ENCODE results near the gene ZNF385C. TPM values are rescaled to one million over a fixed set of nuclear protein-coding genes. Genes with fewer than 3 reads are reported as not detected.

Gene ZNF385C
- total and polyA plus RNA-seq, 2 donors (not counting 1 experiment from before 2014, with no cell fraction given), result 0.33 to 1.1 TPM

- Histone ChIP-seq H3K9me3 (ENCODE audit: control extremely low read depth in 1 of 3, control insufficient read depth in 2 of 3, insufficient read depth in 1 of 3, low read length in 2 of 3) (no peaks in the 10 kb centered on the region), H2AFZ (ENCODE audit: insufficient read depth, low read depth, low read length, poor library complexity, severe bottlenecking) (peak overlapping the region; percentile 38), H3K27me3 (replicated peaks in 1 of 4; ENCODE audit: control extremely low read depth in 1 of 4, control insufficient read depth in 3 of 4, insufficient read depth in 4 of 4, low read length in 3 of 4) (peaks cover 0 to 18% (median 7%) of the 10 kb centered on the region in 4 experiments), H3K4me1 (ENCODE audit: control insufficient read depth in 2 of 2, insufficient read depth in 2 of 2, low read length in 2 of 2) (peaks cover 29 to 30% of the 10 kb centered on the region in 2 donors), H3K36me3 (replicated peaks in 1 of 2; ENCODE audit: control extremely low read depth in 1 of 2, control insufficient read depth in 1 of 2, extremely low read depth in 1 of 2, insufficient read depth in 2 of 2, low read length in 1 of 2) (no peaks in the 10 kb centered on the region), H3K27ac (ENCODE audit: low read length in 2 of 2) (no peak overlapping the region), H4K20me1 (ENCODE audit: control insufficient read depth, insufficient read depth, low read length, poor library complexity, severe bottlenecking) (no peaks in the 10 kb centered on the region), H3K79me2 (ENCODE audit: control insufficient read depth, insufficient read depth, low read length) (no peaks in the 10 kb centered on the region), H3K4me2 (replicated peaks; ENCODE audit: low read depth, low read length, poor library complexity, severe bottlenecking) (no peak overlapping the region), H3K4me3 (ENCODE audit: control extremely low read depth in 1 of 5, extremely low read depth in 1 of 5, insufficient read depth in 1 of 5, low read depth in 2 of 5, low read length in 4 of 5) (no peak overlapping the region), H3K9ac (ENCODE audit: low read length) (no peak overlapping the region)
- CTCF ChIA-PET, result interaction anchor here (0.6 to 6.9 kb wide), 27 partner anchors 9 to 199 kb away, joined by 3 to 89 read pairs (median 4); partner anchors contain the start of genes CNP, DHX58, KAT2A and KCNH4
- Mint-ChIP-seq H3K4me1 (peaks cover 24% of the 10 kb centered on the region), H3K27me3 (peaks cover 3% of the 10 kb centered on the region), H3K9me3 (ENCODE audit: insufficient read depth) (no peaks in the 10 kb centered on the region), H3K27ac (no peak overlapping the region), H3K4me3 (no peak overlapping the region)
- DNase-seq (peak; percentile 79), ATAC-seq (ENCODE audit: low read depth) (peak; percentile 71)
- intact Hi-C loops (cut with micrococcal nuclease), result loop anchor here (1.0 kb wide), 2 partner anchors 49 to 104 kb away; no protein-coding TSS in a partner anchor
- 71% methylated on average over 8 of the region's 12 CpGs for WGBS (ENCODE audit: insufficient coverage)
- POLR2A ChIA-PET, result no interaction called here
- TF ChIP-seq EZH2 (IDR thresholded peaks at IDR 0.05; ENCODE audit: borderline replicate concordance, insufficient read depth, low read depth, low read length, poor library complexity, severe bottlenecking) (no peak), CTCF (IDR thresholded peaks at IDR 0.05) (peak; percentile 91)
Observed at GRCh38 chr17:42067371-42068091, 30.7 kb downstream of the ZNF385C start.

- peaks cover 19% of the 10 kb centered on the region for H3K4me1 Mint-ChIP-seq
- POLR2A ChIA-PET, result interaction anchor here (0.6 kb wide), 1 partner anchor 19 kb away, joined by 5 read pairs; no protein-coding TSS in a partner anchor
- Histone ChIP-seq H3K4me3 (ENCODE audit: control extremely low read depth in 1 of 5, extremely low read depth in 1 of 5, insufficient read depth in 1 of 5, low read depth in 2 of 5, low read length in 4 of 5) (no peak overlapping the region), H4K20me1 (ENCODE audit: control insufficient read depth, insufficient read depth, low read length, poor library complexity, severe bottlenecking) (no peaks in the 10 kb centered on the region), H3K4me2 (replicated peaks; ENCODE audit: low read depth, low read length, poor library complexity, severe bottlenecking) (no peak overlapping the region), H3K27me3 (replicated peaks in 1 of 4; ENCODE audit: control extremely low read depth in 1 of 4, control insufficient read depth in 3 of 4, insufficient read depth in 4 of 4, low read length in 3 of 4) (no peaks in the 10 kb centered on the region), H3K4me1 (ENCODE audit: control insufficient read depth in 2 of 2, insufficient read depth in 2 of 2, low read length in 2 of 2) (peaks cover 16 to 21% of the 10 kb centered on the region in 2 donors), H3K27ac (ENCODE audit: low read length in 2 of 2) (no peak overlapping the region), H2AFZ (ENCODE audit: insufficient read depth, low read depth, low read length, poor library complexity, severe bottlenecking) (no peak overlapping the region), H3K9ac (ENCODE audit: low read length) (no peak overlapping the region), H3K79me2 (ENCODE audit: control insufficient read depth, insufficient read depth, low read length) (no peaks in the 10 kb centered on the region), H3K9me3 (ENCODE audit: control extremely low read depth in 1 of 3, control insufficient read depth in 2 of 3, insufficient read depth in 1 of 3, low read length in 2 of 3) (no peaks in the 10 kb centered on the region), H3K36me3 (replicated peaks in 1 of 2; ENCODE audit: control extremely low read depth in 1 of 2, control insufficient read depth in 1 of 2, extremely low read depth in 1 of 2, insufficient read depth in 2 of 2, low read length in 1 of 2) (no peaks in the 10 kb centered on the region)
- no peaks in the 10 kb centered on the region for H3K27me3 Mint-ChIP-seq
- DNase-seq, result no peak
- TF ChIP-seq EZH2 (IDR thresholded peaks at IDR 0.05; ENCODE audit: borderline replicate concordance, insufficient read depth, low read depth, low read length, poor library complexity, severe bottlenecking) (no peak), CTCF (IDR thresholded peaks at IDR 0.05) (no peak)
- intact Hi-C loops (cut with micrococcal nuclease), result no loop called here
- WGBS (ENCODE audit: insufficient coverage), result 43% methylated on average over 1 of the region's 2 CpGs
- CTCF ChIA-PET, result interaction anchor here (0.7 to 6.9 kb wide), 16 partner anchors 10 to 105 kb away, joined by 3 to 89 read pairs (median 4); partner anchors contain the start of genes CNP, DHX58, KAT2A and NKIRAS2
- H3K4me3 Mint-ChIP-seq, result no peak overlapping the region
- no peak overlapping the region for H3K27ac Mint-ChIP-seq
- H3K9me3 Mint-ChIP-seq (ENCODE audit: insufficient read depth), result no peaks in the 10 kb centered on the region
- no peak for ATAC-seq (ENCODE audit: low read depth)
Observed at GRCh38 chr17:42065201-42065600, 33.1 kb downstream of the ZNF385C start.

Measured in B cell (primary cell).